ENCODE results near the gene AADACL4.

AADACL4 gene

DNA sequence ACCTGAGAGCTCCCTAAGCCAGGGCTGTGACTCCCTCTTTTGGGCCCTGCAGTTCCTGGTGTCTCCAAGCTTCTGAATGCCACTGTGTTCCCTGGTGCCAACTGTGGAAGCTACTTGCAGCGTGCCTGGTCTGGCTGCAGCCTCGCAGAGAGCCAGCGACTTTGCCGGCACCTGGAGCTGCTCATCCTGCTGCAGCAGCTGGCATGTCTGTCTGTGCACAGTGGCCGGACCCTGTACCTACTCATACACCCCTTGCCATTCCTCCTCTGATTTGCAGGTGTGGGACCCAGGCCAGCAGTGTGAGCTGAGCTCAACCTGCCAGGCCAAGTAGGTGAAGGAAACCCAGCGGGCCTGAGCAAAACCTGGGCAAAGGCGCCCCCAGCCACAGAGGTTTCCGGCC lies 12.3 kb upstream of the AADACL4 start:
- Histone ChIP-seq H3K9ac (ENCODE audit: low read length) (no peak overlapping the region), H3K27me3 (ENCODE audit: low read depth, low read length) (no peaks in the 10 kb centered on the region), H3K4me2 (ENCODE audit: low read length) (no peak overlapping the region), H3K4me1 (ENCODE audit: low read length) (no peaks in the 10 kb centered on the region), H3K27ac (ENCODE audit: low read length) (no peak overlapping the region), H3K36me3 (replicated peaks; ENCODE audit: low read depth, low read length) (no peaks in the 10 kb centered on the region), H4K20me1 (ENCODE audit: insufficient read depth, low read length) (no peaks in the 10 kb centered on the region), H3K4me3 (ENCODE audit: low read length) (no peak overlapping the region), H2AFZ (ENCODE audit: low read depth, low read length) (no peak overlapping the region), H3K9me3 (ENCODE audit: insufficient read depth, low read length) (no peaks in the 10 kb centered on the region), H3K79me2 (ENCODE audit: low read length) (no peaks in the 10 kb centered on the region)
- TF ChIP-seq, protein P1, sequence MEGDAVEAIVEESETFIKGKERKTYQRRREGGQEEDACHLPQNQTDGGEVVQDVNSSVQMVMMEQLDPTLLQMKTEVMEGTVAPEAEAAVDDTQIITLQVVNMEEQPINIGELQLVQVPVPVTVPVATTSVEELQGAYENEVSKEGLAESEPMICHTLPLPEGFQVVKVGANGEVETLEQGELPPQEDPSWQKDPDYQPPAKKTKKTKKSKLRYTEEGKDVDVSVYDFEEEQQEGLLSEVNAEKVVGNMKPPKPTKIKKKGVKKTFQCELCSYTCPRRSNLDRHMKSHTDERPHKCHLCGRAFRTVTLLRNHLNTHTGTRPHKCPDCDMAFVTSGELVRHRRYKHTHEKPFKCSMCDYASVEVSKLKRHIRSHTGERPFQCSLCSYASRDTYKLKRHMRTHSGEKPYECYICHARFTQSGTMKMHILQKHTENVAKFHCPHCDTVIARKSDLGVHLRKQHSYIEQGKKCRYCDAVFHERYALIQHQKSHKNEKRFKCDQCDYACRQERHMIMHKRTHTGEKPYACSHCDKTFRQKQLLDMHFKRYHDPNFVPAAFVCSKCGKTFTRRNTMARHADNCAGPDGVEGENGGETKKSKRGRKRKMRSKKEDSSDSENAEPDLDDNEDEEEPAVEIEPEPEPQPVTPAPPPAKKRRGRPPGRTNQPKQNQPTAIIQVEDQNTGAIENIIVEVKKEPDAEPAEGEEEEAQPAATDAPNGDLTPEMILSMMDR (IDR thresholded peaks at IDR 0.05; ENCODE audit: low read depth, low read length): no peak
- TF ChIP-seq EZH2phosphoT487 (IDR thresholded peaks at IDR 0.05; ENCODE audit: low read depth): no peak

DNA sequence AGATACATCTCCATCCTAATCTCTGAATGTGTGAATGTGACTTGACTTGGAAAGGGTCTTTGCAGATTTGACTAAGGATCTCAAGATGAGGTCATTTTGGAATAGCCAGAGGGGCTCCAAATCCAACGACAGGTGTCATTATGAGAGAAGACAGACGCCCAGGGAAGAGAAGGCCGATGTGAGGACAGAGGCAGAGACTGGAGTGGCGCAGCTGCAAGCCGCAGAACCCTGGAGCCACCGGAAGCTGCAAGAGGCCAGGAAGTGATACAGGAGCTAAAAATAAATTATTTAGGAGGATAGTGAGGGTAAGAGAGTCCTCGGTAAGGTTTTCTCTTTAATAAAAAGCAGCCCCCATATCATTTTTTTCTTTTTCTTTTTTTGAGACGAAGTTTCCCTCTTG lies 9.7 kb upstream of the AADACL4 start:
- H3K36me3 ChIP-seq (replicated peaks; ENCODE audit: low read depth, low read length): no peaks in the 10 kb centered on the region
- no peaks in the 10 kb centered on the region for H3K27me3 ChIP-seq (ENCODE audit: low read depth, low read length)
- H3K27ac ChIP-seq (ENCODE audit: low read length): no peak overlapping the region
- no peak overlapping the region for H2AFZ ChIP-seq (ENCODE audit: low read depth, low read length)
- H3K4me3 ChIP-seq (ENCODE audit: low read length): no peak overlapping the region
- no peak overlapping the region for H3K9ac ChIP-seq (ENCODE audit: low read length)
- no peak for TF ChIP-seq EZH2phosphoT487 (IDR thresholded peaks at IDR 0.05; ENCODE audit: low read depth)
- TF ChIP-seq, protein P1 (IDR thresholded peaks at IDR 0.05; ENCODE audit: low read depth, low read length): no peak
- no peaks in the 10 kb centered on the region for H3K9me3 ChIP-seq (ENCODE audit: insufficient read depth, low read length)
- no peaks in the 10 kb centered on the region for H3K79me2 ChIP-seq (ENCODE audit: low read length)
- H3K4me1 ChIP-seq (ENCODE audit: low read length): no peaks in the 10 kb centered on the region
- H4K20me1 ChIP-seq (ENCODE audit: insufficient read depth, low read length): no peaks in the 10 kb centered on the region
- H3K4me2 ChIP-seq (ENCODE audit: low read length): no peak overlapping the region

DNA sequence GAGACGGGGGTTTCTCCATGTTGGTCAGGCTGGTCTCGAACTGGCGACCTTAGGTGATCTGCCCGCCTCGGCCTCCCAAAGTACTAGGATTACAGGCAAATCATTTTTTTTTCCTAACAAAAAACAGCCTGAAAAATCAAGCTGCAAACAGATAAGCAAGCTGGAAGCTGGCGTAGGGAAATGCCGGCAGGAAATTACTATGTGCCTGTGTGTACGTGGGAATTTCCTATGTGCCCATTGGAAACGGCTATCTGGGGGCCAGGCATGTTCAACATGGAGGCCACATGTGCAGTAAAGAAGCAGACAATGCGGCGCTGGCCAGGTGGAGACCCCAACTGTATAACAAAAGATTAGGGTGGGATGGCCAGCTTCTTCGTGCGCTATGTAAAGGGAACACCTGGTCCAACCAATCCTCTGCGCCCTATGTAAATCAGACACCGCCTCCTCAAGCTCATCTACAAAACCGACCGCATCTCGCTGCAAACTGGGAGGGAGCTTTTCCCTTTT lies 9.1 kb upstream of the AADACL4 start:
- Histone ChIP-seq H3K4me2 (ENCODE audit: low read length) (no peak overlapping the region), H3K27me3 (ENCODE audit: low read depth, low read length) (no peaks in the 10 kb centered on the region), H3K9ac (ENCODE audit: low read length) (no peak overlapping the region), H3K4me1 (ENCODE audit: low read length) (no peaks in the 10 kb centered on the region), H4K20me1 (ENCODE audit: insufficient read depth, low read length) (no peaks in the 10 kb centered on the region), H2AFZ (ENCODE audit: low read depth, low read length) (no peak overlapping the region), H3K27ac (ENCODE audit: low read length) (no peak overlapping the region), H3K4me3 (ENCODE audit: low read length) (no peak overlapping the region), H3K9me3 (ENCODE audit: insufficient read depth, low read length) (no peaks in the 10 kb centered on the region), H3K36me3 (replicated peaks; ENCODE audit: low read depth, low read length) (no peaks in the 10 kb centered on the region), H3K79me2 (ENCODE audit: low read length) (no peaks in the 10 kb centered on the region)
- TF ChIP-seq EZH2phosphoT487 (IDR thresholded peaks at IDR 0.05; ENCODE audit: low read depth): no peak
- TF ChIP-seq, protein P1 (IDR thresholded peaks at IDR 0.05; ENCODE audit: low read depth, low read length): no peak

DNA sequence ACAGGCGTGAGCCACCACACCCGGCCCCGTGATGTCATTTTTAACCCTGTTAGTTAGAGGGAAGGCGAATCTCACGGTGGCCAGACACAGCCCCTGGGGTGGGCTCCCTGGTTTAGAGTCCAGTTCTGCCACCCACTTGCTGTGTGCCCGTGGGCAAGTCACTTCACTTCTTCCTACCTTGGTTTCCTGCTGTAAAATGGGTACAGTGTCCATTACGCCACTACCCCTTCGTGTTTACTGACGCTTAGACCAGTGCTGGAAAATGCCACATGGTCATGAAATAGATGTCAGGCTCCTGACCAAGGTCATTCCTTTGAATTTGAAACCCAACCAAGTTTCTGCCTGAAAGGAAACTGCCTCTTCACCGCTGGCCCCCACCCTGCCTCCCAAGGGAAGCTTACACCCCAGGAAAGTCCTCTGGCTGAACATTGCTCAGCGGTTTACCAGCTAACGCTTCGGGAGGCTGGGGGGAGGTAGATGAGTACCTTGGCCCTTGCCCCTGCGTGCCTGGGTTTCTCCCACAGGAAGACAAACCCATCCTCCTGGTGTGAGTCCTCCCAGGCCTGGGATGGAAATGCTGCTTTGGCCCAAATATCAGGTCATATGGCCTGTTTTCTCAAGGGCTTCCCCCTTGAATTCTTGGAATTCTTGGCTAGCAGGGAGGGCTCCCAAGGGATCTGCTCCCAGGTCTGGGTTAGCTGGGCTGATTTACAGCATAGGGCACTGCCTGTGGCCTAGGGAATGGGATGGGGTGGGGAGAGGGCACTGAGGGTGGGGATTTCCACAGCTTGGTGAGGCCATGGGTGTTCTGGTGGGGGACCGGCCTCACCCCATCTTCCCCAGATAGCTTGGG lies 7.6 kb upstream of the AADACL4 start:
- Histone ChIP-seq H3K9me3 (ENCODE audit: insufficient read depth, low read length) (no peaks in the 10 kb centered on the region), H3K4me1 (ENCODE audit: low read length) (no peaks in the 10 kb centered on the region), H4K20me1 (ENCODE audit: insufficient read depth, low read length) (no peaks in the 10 kb centered on the region), H3K79me2 (ENCODE audit: low read length) (no peaks in the 10 kb centered on the region), H3K4me2 (ENCODE audit: low read length) (no peak overlapping the region), H2AFZ (ENCODE audit: low read depth, low read length) (no peak overlapping the region), H3K27me3 (ENCODE audit: low read depth, low read length) (no peaks in the 10 kb centered on the region), H3K36me3 (replicated peaks; ENCODE audit: low read depth, low read length) (no peaks in the 10 kb centered on the region), H3K27ac (ENCODE audit: low read length) (no peak overlapping the region), H3K9ac (ENCODE audit: low read length) (no peak overlapping the region), H3K4me3 (ENCODE audit: low read length) (no peak overlapping the region)
- TF ChIP-seq, protein P1 (IDR thresholded peaks at IDR 0.05; ENCODE audit: low read depth, low read length): no peak
- TF ChIP-seq EZH2phosphoT487 (IDR thresholded peaks at IDR 0.05; ENCODE audit: low read depth): no peak

Measured in OCI-LY3 (cell line).